Smooth muscle cell (in vitro differentiated cells): ENCODE data around the gene ALOX5. TPM values are rescaled to one million over a fixed set of nuclear protein-coding genes. Genes with fewer than 3 reads are reported as not detected.
A peak's percentile ranks its signal among the peaks of the same experiment; 100 is the strongest.

Experiments used
- DNase-seq: peaks from one replicate; lab custom pipeline; 2025; ENCODE audit not compliant: unreplicated experiment; lab: John Stamatoyannopoulos, UW
- H2AFZ ChIP-seq: fragments of 200-600 bp; sonication (generic); 2 replicates; pipeline ENCODE4 v1.6.0; 2016; ENCODE audit warnings: antibody characterized with exemption, low read depth, mild to moderate bottlenecking
- H3F3A ChIP-seq: fragments of 200-600 bp; sonication (generic); 2 replicates; pipeline ENCODE4 v1.6.0; 2017; ENCODE audit warnings: antibody characterized with exemption, low read depth
- H3K27ac ChIP-seq: fragments of 200-600 bp; sonication (generic); 2 replicates; pipeline ENCODE4 v1.5.1; 2016; ENCODE audit warnings: low read depth, mild to moderate bottlenecking
- H3K27me3 ChIP-seq: fragments of 200-600 bp; sonication (generic); 2 replicates; pipeline ENCODE4 v1.6.1; 2016; ENCODE audit warnings: low read depth, mild to moderate bottlenecking
- H3K36me3 ChIP-seq: fragments of 200-600 bp; sonication (generic); 2 replicates; pipeline ENCODE4 v1.5.1; 2016; ENCODE audit warnings: low read depth
- H3K4me1 ChIP-seq: fragments of 200-600 bp; sonication (generic); 2 replicates; pipeline ENCODE4 v1.5.1; 2016; ENCODE audit warnings: low read depth
- H3K4me2 ChIP-seq: fragments of 200-600 bp; sonication (generic); 2 replicates; pipeline ENCODE4 v1.6.0; 2016; ENCODE audit warnings: mild to moderate bottlenecking
- H3K4me3 ChIP-seq: fragments of 200-600 bp; sonication (generic); 2 replicates; pipeline ENCODE4 v1.5.1; 2016; ENCODE audit warnings: mild to moderate bottlenecking
- H3K79me2 ChIP-seq: fragments of 200-600 bp; sonication (generic); 2 replicates; pipeline ENCODE4 v1.6.0; 2016; ENCODE audit warnings: low read depth, mild to moderate bottlenecking
- H3K9ac ChIP-seq: fragments of 200-600 bp; sonication (generic); 2 replicates; pipeline ENCODE4 v1.6.0; 2016; ENCODE audit warnings: low read depth
- H3K9me3 ChIP-seq: fragments of 200-600 bp; sonication (generic); replicated peaks from 2 replicates; pipeline ENCODE4 v1.5.1; 2016; ENCODE audit warnings: low read depth
- H4K20me1 ChIP-seq: fragments of 200-600 bp; sonication (generic); 2 replicates; pipeline ENCODE4 v1.6.0; 2016; ENCODE audit warnings: low read depth
- CTCF ChIP-seq: fragments of 200-600 bp; sonication (generic); IDR thresholded peaks from 2 replicates; pipeline ENCODE4 v1.5.1; 2017; ENCODE audit warnings: borderline replicate concordance, mild to moderate bottlenecking, antibody characterized with exemption; ENCODE audit not compliant: insufficient read depth, poor library complexity, severe bottlenecking
- WGBS: methylation state at CpG from one replicate; pipeline ENCODE4 v1.1.7; 2016; ENCODE audit warnings: low lambda C conversion rate; 5-methylcytosine and 5-hydroxymethylcytosine counted together
- polyA plus RNA-seq: library from polyadenylated mRNA; unstranded; fragments of >200 nt; fragmentation: Nextera tagmentation; extraction: Ambion mirVana; gene quantifications from 2 replicates; pipeline ENCODE4 v1.2.1, GENCODE V29; 2016
- total RNA-seq: library from RNA; depleted of rRNA; stranded (reverse); fragments of >200 nt; gene quantifications from 2 replicates; pipeline ENCODE4 v1.2.3, GENCODE V29; 2014

ALOX5 gene
- total and polyA plus RNA-seq, 2 experiments from 2014 or later: 0.18 TPM; not detected in 1

GRCh38 chr10:45454262-45454661, 80.2 kb downstream of the ALOX5 start:
- WGBS: 60% methylated on average over 9 of the region's 9 CpGs
- H3K79me2 ChIP-seq: no peaks in the 10 kb centered on the region
- no peak for TF ChIP-seq CTCF
- no peak overlapping the region for H2AFZ ChIP-seq
- H3K4me2 ChIP-seq: peak overlapping the region; percentile 12
- H3K4me3 ChIP-seq: no peak overlapping the region
- H3K9ac ChIP-seq: no peak overlapping the region
- H3K9me3 ChIP-seq: no peaks in the 10 kb centered on the region
- H3K4me1 ChIP-seq: no peaks in the 10 kb centered on the region
- no peaks in the 10 kb centered on the region for H3K36me3 ChIP-seq
- no peaks in the 10 kb centered on the region for H3K27me3 ChIP-seq
- H3K27ac ChIP-seq: no peak overlapping the region
- no peak for DNase-seq
- H3F3A ChIP-seq: no peaks in the 10 kb centered on the region
- H4K20me1 ChIP-seq: no peaks in the 10 kb centered on the region

- Histone ChIP-seq H3K27ac (no peak overlapping the region), H3K27me3 (no peaks in the 10 kb centered on the region), H3K4me3 (no peak overlapping the region), H3K79me2 (no peaks in the 10 kb centered on the region), H3K4me2 (no peak overlapping the region), H3K9ac (no peak overlapping the region), H3K4me1 (no peaks in the 10 kb centered on the region), H3K9me3 (no peaks in the 10 kb centered on the region), H3K36me3 (no peaks in the 10 kb centered on the region), H3F3A (no peaks in the 10 kb centered on the region), H4K20me1 (no peaks in the 10 kb centered on the region), H2AFZ (no peak overlapping the region)
- 59% methylated on average over 3 of the region's 3 CpGs for WGBS
- DNase-seq: no peak
- TF ChIP-seq CTCF: no peak
Observed at GRCh38 chr10:45454859-45455258, 80.8 kb downstream of the ALOX5 start.

- H3F3A ChIP-seq: no peaks in the 10 kb centered on the region
- no peak overlapping the region for H3K27ac ChIP-seq
- H2AFZ ChIP-seq: no peak overlapping the region
- H3K4me1 ChIP-seq: no peaks in the 10 kb centered on the region
- DNase-seq: no peak
- H3K9ac ChIP-seq: no peak overlapping the region
- no peak for TF ChIP-seq CTCF
- H3K9me3 ChIP-seq: no peaks in the 10 kb centered on the region
- no peaks in the 10 kb centered on the region for H4K20me1 ChIP-seq
- H3K79me2 ChIP-seq: no peaks in the 10 kb centered on the region
- H3K36me3 ChIP-seq: no peaks in the 10 kb centered on the region
- H3K4me3 ChIP-seq: no peak overlapping the region
- no peaks in the 10 kb centered on the region for H3K27me3 ChIP-seq
- no peak overlapping the region for H3K4me2 ChIP-seq
- WGBS: 97% methylated on average over 7 of the region's 7 CpGs
Observed at GRCh38 chr10:45456233-45456632, 82.2 kb downstream of the ALOX5 start.

- Histone ChIP-seq H3K36me3 (no peaks in the 10 kb centered on the region), H3K27me3 (no peaks in the 10 kb centered on the region), H3K9ac (no peak overlapping the region), H3K79me2 (no peaks in the 10 kb centered on the region), H2AFZ (no peak overlapping the region), H3K27ac (no peak overlapping the region), H3F3A (no peaks in the 10 kb centered on the region), H3K4me1 (no peaks in the 10 kb centered on the region), H4K20me1 (no peaks in the 10 kb centered on the region), H3K4me2 (no peak overlapping the region), H3K4me3 (no peak overlapping the region), H3K9me3 (no peaks in the 10 kb centered on the region)
- 100% methylated on average over 7 of the region's 7 CpGs for WGBS
- TF ChIP-seq CTCF: no peak
- no peak for DNase-seq
Observed at GRCh38 chr10:45456822-45457221, 82.8 kb downstream of the ALOX5 start.
